Muscle of back (tissue), 11 donors: ENCODE data around the gene SHISAL1. TPM values are rescaled to one million over a fixed set of nuclear protein-coding genes. Genes with fewer than 3 reads are reported as not detected.
"Not testable (repeated sequence)": the region's sequence is repeated elsewhere in the genome, so short reads cannot be mapped to it uniquely, and the experiment has no call there.

Experiments
- DNase-seq, 3 donors: peaks; one replicate each; pipeline versions ENCODE4 v3.0.0 to v3.0.0-alpha.2; 2013
- polyA plus RNA-seq, 10 donors: library from polyadenylated mRNA; unstranded; fragments of 120-200 nt; gene quantifications; one replicate each; pipeline ENCODE4 v1.2.1, GENCODE V29; 2013; ENCODE audit not compliant: insufficient read length in 10 of 10

Gene SHISAL1
- polyA plus RNA-seq, 10 donors, result 8.5 to 18.6 (median 11.9) TPM

DNA sequence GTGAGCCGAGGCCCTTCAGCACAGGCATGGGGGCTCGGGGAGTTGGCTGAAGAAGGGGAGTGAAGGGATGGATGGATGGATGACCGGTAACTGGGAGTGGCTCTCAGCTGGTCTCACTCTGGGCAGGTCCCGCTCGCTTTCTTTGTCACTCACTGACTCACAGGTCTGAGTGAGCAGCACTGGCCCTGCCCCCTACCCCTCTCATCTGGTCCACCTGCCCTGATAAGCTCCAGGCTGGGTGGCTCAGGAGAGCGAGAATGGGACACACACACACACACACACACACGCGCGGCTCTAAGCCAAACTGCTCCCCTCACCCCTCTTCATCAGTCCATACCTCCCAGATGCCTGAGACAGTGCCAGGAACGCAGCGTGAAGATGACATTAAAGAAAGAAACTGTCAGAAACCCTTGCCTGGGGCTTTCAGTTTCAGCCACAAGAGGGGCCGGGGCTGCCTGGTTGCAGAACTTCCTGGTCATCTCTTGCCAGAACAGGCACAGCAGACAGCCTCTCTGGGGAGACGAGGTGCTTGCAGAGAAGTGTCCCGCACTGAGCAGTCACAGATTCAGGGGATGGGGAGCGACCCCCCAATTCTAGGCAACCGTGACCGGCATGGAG is 16.5 kb upstream of the SHISAL1 start:
- no peak for DNase-seq

DNA sequence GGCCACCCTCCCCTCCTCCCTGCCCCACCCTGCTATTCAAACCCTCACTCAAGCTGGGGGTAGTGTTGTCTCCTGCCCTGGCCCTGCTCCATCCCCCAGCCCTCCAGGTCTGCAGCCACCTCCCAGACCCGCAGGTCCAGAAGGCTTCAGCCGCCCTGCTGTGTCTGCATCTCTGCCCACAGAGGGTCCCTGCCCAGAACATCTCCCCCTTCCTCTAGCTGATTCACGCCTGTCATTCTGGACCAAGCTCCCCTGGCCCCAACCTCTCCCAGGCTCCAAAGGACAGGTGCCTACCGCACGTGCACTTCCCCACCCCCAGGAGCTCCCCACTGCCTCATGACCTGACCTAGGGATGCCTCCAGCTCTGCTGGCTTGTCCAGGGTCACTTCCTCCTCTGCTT is 16.0 kb upstream of the SHISAL1 start:
- no peak for DNase-seq

DNA sequence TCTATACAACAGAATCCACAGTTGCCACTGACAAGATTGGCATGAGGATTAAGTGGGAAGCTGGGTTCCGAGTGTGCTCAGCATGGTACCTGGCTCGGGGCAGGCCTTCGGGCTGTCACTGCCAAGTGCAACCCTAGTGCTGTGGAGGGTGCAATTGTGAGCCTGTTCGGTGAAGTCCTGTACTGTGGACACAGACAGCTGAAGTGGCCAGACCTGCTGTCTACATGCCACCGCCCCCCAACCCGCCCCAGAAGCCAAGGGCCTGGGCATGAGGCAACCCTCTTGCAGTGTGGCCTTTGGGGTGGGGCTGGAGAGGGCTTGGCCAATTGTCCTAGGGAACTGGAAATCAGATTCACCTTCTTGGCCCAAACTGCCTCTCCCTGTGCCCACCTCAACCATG is 15.6 kb upstream of the SHISAL1 start:
- no peak for DNase-seq

DNA sequence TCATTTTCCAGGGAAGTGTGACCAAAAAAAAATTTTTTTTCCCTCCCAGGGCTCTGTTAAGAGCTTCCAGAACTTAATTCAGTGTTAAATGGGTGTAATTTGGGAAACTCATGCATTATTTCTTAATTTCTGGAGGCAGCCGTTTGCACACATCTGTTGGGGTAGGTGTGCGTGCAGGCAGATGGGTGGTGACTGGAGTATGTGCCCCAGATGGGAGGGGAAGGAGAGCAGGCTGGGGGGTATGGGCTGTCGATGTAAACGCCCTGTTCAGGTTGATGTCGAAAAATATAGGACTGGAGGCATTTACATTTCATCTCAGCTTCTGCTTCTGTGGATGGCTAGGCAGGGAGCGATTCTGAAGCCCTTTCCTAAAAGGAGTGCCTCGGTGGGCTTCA is 13.7 kb upstream of the SHISAL1 start:
- no peak for DNase-seq

DNA sequence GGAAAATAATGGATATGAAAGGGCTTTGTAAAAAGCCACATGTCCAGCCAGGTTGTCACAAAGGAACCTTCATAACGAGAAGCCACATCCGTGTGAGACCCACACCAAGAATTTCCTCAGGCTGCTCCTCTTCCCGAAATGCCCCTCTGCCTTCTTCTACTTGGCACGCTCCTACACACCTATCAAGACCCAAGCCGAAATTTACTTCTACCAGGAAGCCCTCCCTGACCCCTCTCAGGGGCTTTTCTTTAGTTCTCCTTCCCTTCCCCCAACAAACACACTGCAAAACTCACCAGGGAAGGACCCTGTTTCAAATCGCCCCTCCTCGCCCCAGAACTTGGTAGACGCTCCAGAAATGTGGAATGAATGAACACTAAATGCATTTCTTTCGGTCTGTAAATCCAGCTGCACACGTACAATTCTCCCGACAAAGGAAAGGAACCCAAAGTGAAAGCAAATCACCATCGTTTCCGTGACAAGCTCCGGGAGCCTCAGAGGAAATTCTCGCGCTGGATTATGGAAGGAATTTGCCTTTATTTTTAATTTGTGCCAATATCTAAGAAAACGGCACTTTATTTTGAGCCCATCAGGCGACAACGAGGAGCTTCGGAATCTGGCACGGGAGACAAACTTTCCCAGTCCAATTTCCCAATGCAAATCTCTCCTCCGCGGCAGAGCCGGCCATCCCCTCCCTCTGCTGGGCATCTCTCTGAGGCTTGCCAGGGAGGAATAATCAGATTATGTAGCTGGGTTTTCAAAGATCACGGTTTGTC is 13.2 kb upstream of the SHISAL1 start:
- peak; percentile 43 to 83 (median 53) for DNase-seq

DNA sequence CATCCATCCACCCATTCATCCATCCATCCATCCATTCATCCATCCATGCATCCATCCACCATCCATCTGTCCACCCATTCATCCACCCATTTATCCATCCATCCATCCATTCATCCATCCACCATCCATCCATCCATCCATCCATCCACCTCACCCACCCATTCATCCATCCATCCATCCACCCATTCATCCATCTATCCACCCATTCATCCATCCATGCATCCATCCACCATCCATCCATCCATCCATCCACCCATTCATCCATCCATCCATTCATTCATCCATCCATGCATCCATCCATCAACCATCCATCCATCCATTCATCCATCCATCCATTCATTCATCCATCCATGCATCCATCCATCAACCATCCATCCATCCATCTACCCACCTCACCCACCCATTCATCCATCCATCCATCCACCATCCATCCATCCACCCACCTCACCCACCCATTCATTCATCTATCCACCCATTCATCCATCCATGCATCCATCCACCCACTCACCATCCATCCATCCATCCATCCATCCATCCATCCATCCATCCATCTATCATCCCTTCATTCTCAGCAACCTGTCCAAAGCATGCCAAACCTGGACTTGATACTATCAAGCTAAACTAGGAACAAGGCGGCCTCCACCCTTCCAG is 10.5 kb upstream of the SHISAL1 start:
- DNase-seq, result not testable (repeated sequence)

GRCh38 chr22:44319685-44320084 is 6.9 kb upstream of the SHISAL1 start:
- no peak for DNase-seq

GRCh38 chr22:44318751-44319150 is 6.0 kb upstream of the SHISAL1 start:
- no peak for DNase-seq

DNA sequence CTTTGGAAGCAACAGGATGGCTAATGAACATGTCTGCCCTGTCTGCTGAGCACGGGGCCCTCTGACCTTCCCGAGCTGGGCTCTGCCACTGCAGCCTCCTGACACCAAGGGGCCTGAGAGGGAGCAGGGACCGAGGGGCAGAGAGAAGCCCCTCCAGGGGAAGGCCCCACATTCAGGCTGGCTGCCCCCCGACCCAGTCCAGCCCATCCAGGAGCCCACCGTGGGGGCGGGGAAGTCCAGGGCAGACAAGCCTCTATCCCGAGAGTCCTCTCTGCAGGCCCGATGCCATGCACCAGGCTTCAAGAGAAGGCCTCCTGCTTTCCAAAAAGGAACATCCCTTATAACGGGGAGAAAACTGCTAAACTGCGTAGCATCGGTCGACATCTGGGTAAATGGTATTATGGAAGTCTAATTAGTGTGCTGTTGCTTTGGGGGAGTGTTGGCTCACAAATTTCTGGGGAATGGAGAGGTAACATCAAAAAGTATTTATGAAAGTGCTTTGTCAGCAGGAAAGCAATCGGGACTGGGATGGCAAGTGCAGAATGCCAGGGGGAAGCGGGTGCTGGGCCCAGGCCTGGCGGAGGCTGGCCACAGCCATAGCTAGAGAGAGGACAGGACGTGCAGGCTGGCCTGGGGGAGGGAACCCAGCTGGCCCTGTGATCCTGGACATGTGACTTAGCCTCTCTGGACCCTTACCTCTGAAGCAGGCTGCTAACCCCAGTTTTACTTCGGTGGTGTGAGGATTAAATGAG is 5.3 kb upstream of the SHISAL1 start:
- no peak for DNase-seq

DNA sequence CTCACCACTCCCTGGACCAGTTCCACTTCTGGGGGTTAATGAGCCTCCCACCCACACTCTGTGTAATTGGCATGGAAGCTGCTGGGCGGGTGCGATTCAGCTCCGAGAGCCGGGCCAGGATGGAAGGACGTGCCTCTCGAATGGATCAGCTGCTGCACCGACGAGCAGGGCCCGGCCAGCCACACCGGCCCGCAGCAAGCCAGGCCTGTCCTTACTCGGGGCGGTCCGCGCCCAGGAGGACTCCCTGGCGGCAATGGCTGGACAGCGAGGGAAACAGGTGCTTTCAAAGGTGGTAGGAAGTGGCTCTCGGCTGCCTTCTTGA is 4.3 kb upstream of the SHISAL1 start:
- DNase-seq, result peak in 1 of 3 donors; percentile 42

- peak in 1 of 3 donors; percentile 44 for DNase-seq
Observed at GRCh38 chr22:44316393-44317122, 3.8 kb upstream of the SHISAL1 start.

GRCh38 chr22:44314425-44315067 is 1.8 kb upstream of the SHISAL1 start:
- DNase-seq, result no peak

GRCh38 chr22:44313385-44314006 is 745 bp upstream of the SHISAL1 start:
- DNase-seq, result no peak

- no peak for DNase-seq
Observed at GRCh38 chr22:44311855-44312170, 938 bp downstream of the SHISAL1 start.

DNA sequence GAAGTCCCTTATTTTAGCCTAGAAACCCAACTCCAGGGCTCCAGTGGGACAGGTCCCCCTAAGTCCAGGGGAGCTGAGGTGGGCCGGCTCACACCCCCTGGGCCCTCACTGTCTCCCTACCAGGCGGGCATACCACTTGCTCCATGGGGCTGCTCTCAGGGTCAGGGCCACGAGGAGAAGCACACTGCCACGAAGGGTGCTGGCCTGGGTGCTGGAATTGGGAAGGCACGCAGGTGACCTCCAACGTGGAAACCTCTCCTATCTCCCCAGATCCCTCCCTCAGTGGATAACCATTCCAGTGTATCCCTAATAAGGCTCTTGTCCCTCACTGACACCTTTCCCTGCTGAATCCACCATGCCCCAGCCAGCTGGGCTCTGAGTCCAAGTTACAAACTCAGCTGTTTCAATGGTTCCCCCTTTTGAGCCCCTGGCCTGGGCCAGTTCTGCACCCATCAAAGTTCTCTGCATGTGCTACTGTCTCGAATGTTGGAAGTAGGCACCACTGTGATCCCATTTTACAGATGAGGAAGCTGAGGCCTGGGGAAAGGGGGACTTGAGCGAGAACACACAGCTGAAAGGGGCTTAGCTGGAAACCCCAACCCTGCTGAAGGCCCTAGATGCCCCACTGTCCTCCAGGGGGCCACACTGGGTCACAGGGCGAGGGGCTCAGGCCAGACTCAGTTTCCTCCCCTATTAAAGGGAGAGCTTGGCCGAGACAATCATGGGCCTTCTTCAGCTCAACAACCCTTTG is 1.5 kb downstream of the SHISAL1 start:
- DNase-seq, result no peak

DNA sequence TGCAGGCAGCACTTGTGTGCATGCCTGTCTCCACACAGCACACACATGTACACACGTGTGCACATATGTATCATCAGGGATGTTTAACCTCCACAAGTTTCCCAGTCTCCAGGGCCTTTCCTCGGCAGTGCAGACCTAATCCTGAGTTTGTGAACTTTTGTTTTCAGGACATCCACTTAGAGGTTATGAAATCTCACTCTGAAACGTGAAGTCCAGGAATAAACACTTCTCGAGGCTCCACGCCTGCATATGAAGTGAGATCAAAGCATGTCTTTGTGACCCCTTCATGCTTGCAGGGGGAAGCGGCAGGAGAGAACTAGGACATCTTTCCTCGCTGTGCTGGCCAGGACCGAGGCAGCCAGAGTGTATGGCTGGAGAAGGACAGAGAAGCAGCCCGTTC is 3.1 kb downstream of the SHISAL1 start:
- DNase-seq, result no peak

DNA sequence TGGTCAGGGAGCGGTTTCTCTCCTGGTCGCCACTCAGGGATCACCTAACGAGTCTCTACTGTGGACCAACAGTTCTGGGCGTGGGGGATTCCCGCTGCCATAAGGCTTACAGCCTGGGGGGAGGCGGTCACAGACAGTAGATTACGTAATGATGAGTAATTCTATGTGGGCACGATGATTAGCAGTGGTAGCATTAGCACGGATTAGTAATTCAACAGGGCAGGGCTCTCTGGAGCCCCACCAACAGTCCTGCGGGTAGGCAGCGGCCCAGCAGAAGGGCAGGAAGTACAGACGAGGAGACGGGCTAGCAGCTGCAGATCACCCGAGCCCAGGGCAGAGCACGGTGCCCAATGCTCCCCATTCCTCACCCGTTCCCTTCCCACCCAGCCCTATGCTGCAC is 3.6 kb downstream of the SHISAL1 start:
- DNase-seq, result peak in 2 of 3 donors; percentile 41 to 87

- peak in 1 of 3 donors; percentile 28 for DNase-seq
Observed at GRCh38 chr22:44307509-44308169, 5.1 kb downstream of the SHISAL1 start.

DNA sequence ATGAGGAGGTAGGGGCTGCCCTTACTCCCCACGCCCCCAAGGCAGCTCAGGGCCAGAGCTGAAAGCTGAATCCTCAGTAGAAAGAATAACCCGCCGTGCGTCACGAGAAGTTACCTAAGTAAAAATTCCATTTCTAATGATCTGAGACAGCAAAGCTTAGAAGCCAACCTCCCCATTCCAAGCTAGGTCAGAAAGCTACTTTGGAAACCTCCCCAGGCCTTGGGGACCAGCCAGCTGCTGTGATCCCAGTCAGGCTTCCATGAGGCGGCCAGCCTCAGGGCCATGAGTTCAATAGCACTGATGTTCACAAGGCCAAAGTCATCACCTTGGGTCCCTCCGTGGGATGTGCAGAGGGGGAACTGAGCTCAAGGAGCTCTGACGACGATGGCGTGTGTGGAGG is 6.9 kb downstream of the SHISAL1 start:
- peak in 2 of 3 donors; percentile 44 to 65 for DNase-seq

- no peak for DNase-seq
Observed at GRCh38 chr22:44305455-44305854, 7.3 kb downstream of the SHISAL1 start.
